Activated CD4-positive, alpha-beta memory T cell treated with anti-CD3 and anti-CD28 coated beads, Interleukin-2, amount 10 ng/mL, durations not matched to agents 7 days and 5 days (primary cell): ENCODE results near the gene RHEX. TPM values are rescaled to one million over a fixed set of nuclear protein-coding genes. Genes with fewer than 3 reads are reported as not detected.

Experiments
- CTCF ChIA-PET: fragments of 350-600 bp; sonication (Branson Sonifier 250); formaldehyde crosslinking; loops from one replicate; lab custom pipeline; 2021; ENCODE audit warnings: antibody characterized with exemption, inconsistent platforms; lab: Charles Lee
- POLR2A ChIA-PET: fragments of 350-600 bp; sonication (Branson Sonifier 250); formaldehyde crosslinking; loops from one replicate; lab custom pipeline; 2021; ENCODE audit warnings: antibody characterized with exemption; lab: Charles Lee
- DNase-seq: peaks from one replicate; pipeline ENCODE4 v3.0.0-alpha.2; 2020
- H3K27ac Mint-ChIP-seq: one replicate; pipeline ENCODE4 v1.8.0; 2021; ENCODE audit warnings: mild to moderate bottlenecking, mixed read lengths
- H3K27me3 Mint-ChIP-seq: one replicate; pipeline ENCODE4 v1.8.0; 2021; ENCODE audit warnings: mixed read lengths
- H3K36me3 Mint-ChIP-seq: one replicate; pipeline ENCODE4 v1.8.0; 2021; ENCODE audit warnings: low read depth, mixed read lengths
- H3K4me1 Mint-ChIP-seq: one replicate; pipeline ENCODE4 v1.8.0; 2021; ENCODE audit warnings: mixed read lengths
- H3K4me3 Mint-ChIP-seq: one replicate; pipeline ENCODE4 v1.8.0; 2021; ENCODE audit warnings: mild to moderate bottlenecking, mixed read lengths
- H3K9me3 Mint-ChIP-seq: one replicate; pipeline ENCODE4 v1.8.0; 2021; ENCODE audit warnings: mixed read lengths
- total RNA-seq, 2 experiments: library from RNA; stranded (reverse); gene quantifications; one replicate each; pipeline ENCODE4 v1.2.3, GENCODE V29; 2021

The RHEX gene
- total RNA-seq, 2 experiments from 2014 or later = not detected

DNA sequence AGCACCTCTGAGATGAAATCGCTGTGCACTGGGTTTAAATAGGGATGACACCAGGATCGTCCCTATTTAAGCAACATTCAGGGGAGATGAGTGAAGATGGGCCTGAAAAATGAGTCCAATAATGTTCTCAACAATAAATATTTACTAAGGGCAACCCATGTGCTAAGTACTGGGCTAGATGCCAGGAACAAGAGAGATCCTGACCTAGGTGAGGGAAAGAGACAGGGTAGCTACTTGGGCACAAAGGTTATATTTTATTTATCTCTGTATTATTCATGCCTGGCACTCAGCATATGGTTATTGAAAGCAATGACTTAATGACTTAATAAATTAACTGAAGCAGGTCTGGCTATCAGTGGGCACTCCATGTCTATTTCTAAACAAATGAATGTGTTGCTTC, 91.6 kb downstream of the RHEX start:
- CTCF ChIA-PET = no interaction called here
- peaks cover 48% of the 10 kb centered on the region for H3K27me3 Mint-ChIP-seq

DNA sequence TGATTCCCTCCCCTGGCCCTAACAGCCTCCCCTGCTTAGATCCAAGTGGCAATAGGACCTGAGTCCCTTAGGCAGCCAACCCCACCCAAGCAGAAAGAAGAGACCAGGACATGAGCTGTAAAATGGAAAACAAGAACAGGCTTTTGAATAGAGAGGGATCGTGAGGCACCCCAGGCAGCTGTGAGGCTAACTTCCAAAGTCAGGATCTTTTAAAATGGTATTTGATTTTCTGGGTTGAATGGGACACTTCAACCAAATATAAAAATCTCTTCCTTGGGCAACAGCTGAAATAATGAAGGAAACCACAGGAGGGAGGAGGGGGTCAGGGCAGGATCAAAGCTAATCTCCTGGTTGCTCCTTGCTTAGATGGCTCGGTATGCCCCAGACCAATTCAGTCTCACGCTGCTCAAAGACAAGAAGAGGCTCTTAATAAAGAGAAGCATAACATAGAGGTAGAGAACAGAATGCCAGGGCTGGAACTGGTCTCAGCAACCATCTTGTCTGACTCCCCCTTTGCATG, 92.9 kb downstream of the RHEX start:
- CTCF ChIA-PET = no interaction called here

More for the DNA sequence above, 91.6 kb downstream of the RHEX start:
- H3K9me3 Mint-ChIP-seq = no peaks in the 10 kb centered on the region
- no peaks in the 10 kb centered on the region for H3K4me1 Mint-ChIP-seq
- no peak for DNase-seq
- no peak overlapping the region for H3K4me3 Mint-ChIP-seq
- no peaks in the 10 kb centered on the region for H3K36me3 Mint-ChIP-seq
- POLR2A ChIA-PET = no interaction called here
- H3K27ac Mint-ChIP-seq = no peak overlapping the region

More for the DNA sequence above, 92.9 kb downstream of the RHEX start:
- Mint-ChIP-seq H3K9me3 (no peaks in the 10 kb centered on the region), H3K27me3 (peaks cover 36% of the 10 kb centered on the region), H3K36me3 (no peaks in the 10 kb centered on the region), H3K27ac (no peak overlapping the region), H3K4me3 (no peak overlapping the region), H3K4me1 (no peaks in the 10 kb centered on the region)
- DNase-seq = no peak
- POLR2A ChIA-PET = no interaction called here

Other genes with a start within 250 kb of the RHEX start
- 10 to 100 TPM; 15.1 to 17.8 TPM for gene SLC41A1, start 240.0 kb upstream of the RHEX start, total RNA-seq
- gene PM20D1, start 203.0 kb upstream of the RHEX start, total RNA-seq = under 1 TPM; 0.43 to 0.81 TPM
- not detected for gene SLC26A9, start 109.7 kb upstream of the RHEX start, total RNA-seq
- gene RAB7B, start 49.8 kb upstream of the RHEX start, total RNA-seq = not detected
- gene CTSE, start 29.3 kb upstream of the RHEX start, total RNA-seq = not detected
- not detected for gene AVPR1B, start 64.2 kb downstream of the RHEX start, total RNA-seq
- 10 to 100 TPM; 31.6 to 34.1 TPM for gene FAM72A, start 149.7 kb downstream of the RHEX start, total RNA-seq
- 100 to 1,000 TPM in 1 of 2 experiments, 10 to 100 TPM in 1; 96.1 to 108 TPM for gene SRGAP2, start 150.4 kb downstream of the RHEX start, total RNA-seq